NOMO-1 treated with dmso at 0.1 percent for 144 hours (cell line): Measurements from ENCODE around the gene SLC7A1.

Experiments used
- DNase-seq: peaks from one replicate; lab custom pipeline; 2025; ENCODE audit not compliant: unreplicated experiment; lab: John Stamatoyannopoulos, UW

SLC7A1 gene

DNA sequence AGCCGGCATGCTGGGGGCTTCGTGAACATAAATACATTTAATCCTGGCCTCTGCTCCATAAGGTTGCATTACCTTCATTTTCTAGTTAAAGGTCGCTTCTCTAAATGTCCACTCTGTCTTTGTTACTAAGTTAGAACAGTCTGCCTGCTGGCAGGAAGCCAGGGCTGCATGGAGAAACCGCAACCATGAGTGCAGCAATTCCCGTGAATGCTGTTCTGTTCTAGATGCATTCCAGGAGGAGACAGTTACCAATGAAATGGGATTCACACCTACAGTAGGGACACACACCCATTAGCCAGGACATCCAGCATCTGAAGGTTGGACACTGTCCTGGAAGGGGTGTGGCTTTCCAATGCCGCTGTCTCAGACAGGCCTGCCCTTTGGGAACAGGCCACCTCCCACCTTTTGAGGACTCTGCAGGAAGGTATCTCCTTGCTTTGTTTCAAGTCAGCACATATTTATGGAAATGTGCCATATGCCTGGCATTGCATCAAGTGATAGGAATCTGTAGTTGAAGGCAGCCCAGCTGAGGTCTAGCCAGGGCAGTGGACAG is 129.7 kb downstream of the SLC7A1 start:
- DNase-seq = no peak

DNA sequence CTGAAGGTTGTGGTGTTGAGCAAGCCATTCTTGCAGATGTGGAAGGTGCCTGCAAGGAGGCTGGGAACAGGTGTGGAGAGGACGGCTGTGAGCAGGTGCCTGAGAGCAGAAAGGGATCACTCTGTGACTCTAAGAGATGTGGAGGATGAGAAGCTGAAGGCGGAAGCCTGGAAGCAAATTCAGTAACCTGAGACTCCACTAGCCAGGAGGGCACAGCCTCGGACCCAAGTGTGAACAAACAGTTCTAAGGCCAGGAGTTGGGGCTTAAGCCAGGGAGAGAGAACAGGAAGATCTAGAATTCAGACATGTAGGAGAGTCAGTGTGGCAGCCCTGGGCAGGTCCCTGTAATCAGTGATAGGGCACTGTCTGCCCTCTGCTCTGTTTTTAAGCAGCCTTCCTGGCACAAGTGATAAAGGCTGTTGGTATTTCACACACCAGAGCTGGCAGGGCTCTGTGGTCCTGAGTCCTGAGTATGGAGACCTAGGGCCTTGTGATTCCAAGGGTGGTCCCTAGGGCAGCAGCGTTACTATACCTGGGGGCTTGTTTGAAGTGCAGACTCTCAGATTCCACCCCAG is 131.3 kb downstream of the SLC7A1 start:
- DNase-seq = no peak

DNA sequence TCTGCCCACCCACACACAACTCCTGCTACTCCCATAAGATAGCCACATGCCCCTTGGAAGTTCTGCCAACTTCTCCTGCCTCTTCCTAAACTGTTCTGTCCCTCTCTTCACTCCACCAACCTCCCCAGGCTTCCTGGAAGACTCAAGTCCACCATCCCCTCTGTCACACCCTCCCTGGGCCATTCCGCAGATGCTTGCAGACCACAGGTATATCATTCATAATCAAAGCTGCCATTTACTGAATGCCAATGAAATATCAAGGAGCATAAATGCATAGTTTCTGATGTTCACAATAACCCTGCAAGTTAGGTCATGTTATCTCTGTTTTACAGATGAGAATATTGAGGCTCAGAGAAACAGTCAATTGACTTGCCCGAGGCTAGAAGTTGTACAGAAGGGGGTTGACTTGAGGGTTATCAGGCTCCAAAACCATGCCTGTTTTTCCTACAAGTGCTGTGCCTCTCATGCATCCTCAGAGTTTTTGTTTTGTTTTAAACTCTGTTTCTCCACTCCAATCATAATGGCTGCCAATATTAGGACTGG is 135.6 kb downstream of the SLC7A1 start:
- no peak for DNase-seq
